GM21526 (cell line): ENCODE measurements around the gene WIF1.

Experiments used
- ATAC-seq: cut with Tn5 transposase; IDR thresholded peaks from one replicate; pipeline ENCODE4 v1.9.1; 2021; ENCODE audit warnings: moderate library complexity; ENCODE audit not compliant: unreplicated experiment, low FRiP score

WIF1 gene

GRCh38 chr12:65039301-65039700 is 81.8 kb downstream of the WIF1 start:
- ATAC-seq: no peak

DNA sequence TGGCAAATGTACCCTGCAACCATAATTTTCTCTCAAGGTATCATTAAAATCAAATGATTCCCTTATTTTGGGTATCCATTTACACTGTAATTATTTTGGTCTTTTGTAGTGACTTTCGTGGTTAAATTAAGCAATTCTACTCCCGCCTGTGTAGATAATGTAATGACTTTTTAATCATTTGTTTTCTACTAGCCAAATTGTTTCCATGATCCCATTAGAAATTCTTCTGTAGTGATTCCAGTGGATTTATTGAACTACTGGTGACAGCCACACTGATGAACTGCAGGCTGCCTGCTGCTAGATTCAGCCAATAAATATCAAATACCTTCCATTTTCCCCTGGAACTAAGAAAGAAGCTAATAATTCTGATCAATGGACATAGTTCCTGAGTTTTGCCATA is 96.0 kb downstream of the WIF1 start:
- no peak for ATAC-seq

DNA sequence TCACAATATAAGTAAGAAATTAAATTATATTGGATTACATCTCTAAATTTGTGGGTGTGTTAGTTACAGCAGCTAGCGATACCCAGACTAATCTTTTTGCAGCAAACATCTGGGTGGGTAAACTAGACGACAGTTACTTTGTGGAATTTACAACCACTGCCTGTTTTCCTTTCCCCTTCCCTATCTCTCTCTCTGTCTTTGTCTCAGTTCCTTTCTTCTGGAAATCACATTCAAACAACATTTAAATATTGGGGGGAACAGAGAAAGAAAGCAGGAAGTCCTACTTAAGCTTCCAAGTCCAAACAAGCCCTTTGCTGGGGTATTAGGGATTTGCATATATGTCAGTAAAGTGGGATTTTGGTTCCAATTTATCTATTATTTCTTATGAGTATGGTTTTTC is 97.6 kb downstream of the WIF1 start:
- no peak for ATAC-seq

GRCh38 chr12:65022960-65023359 is 98.1 kb downstream of the WIF1 start:
- ATAC-seq: no peak

DNA sequence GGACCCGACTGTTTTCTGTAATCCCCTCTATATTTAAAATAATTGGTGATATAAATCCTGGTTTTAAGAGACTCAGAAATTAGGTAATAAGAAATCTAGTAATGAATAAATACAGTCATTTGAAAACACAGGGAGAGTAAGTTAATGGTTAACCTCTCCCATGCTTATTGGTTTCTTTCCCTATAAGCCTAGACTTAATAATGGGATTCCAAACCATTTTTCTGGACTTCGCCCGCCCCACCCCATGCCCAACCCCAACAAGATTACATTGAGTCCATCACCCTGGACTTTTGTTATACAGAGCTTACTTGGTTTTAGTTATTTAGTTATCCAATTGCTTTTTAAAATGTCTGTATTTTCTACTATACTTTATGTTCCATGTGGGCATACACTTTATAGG is 98.7 kb downstream of the WIF1 start:
- ATAC-seq: no peak

DNA sequence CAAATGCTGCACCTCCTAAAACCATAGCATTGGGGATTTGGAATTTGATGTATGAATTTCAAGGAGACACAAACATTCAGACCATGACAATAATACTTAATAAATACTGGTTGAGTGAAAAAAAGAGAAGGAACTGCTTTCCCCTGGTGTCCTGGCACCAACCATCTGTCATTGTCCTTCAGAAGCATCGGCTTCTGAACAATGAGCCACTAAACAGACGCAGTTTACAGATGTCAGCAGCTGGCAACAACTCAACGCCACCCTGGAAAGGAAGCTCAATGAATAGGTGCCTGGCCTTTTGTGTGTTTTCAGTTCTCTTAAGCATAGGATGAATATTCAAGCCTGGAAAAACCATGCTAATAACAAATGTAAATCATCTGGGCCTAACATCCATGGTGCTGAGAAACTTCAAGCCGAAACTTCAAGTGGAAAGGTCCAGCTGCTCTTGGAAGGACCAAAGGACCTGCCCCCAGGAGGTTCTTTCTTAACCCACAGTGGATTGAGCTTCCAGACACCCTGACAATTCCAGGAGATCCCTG is 101.3 kb downstream of the WIF1 start:
- no peak for ATAC-seq

- ATAC-seq: no peak
Observed at GRCh38 chr12:65016881-65017650, 104.0 kb downstream of the WIF1 start.

- no peak for ATAC-seq
Observed at GRCh38 chr12:65015850-65016249, 105.3 kb downstream of the WIF1 start.

GRCh38 chr12:65014504-65015271 is 106.4 kb downstream of the WIF1 start:
- no peak for ATAC-seq

GRCh38 chr12:65010437-65010836 is 110.7 kb downstream of the WIF1 start:
- no peak for ATAC-seq

DNA sequence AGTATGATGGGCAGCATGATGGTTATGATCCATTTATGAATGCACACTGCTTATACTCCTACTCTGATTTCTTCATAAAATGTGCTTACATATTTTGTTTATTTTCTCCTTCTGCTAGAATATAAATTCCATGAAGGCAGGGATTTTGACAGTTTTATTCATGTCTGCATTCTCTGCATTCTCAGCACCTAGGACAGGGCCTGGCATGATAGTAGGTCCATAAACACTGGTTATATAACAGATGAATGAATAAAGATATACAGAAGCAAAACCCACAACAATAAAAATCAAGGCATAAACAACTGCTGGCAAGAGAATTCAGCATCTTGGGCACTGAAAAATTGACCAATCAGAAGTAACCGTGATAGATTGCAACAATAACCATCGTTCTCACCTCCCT is 115.4 kb downstream of the WIF1 start:
- ATAC-seq: no peak

GRCh38 chr12:65004270-65004669 is 116.8 kb downstream of the WIF1 start:
- no peak for ATAC-seq
